A673 (cell line): ENCODE data around the gene TNFRSF6B. TPM values are rescaled to one million over a fixed set of nuclear protein-coding genes. Genes with fewer than 3 reads are reported as not detected.
"Not testable (repeated sequence)": the region's sequence is repeated elsewhere in the genome, so short reads cannot be mapped to it uniquely, and the experiment has no call there.

ENCODE experiments used
- Bru-seq: library from RNA; stranded (reverse); fragments of 400-500 nt; gene quantifications from one replicate; lab custom pipeline; 2021; lab: Mats Ljungman, UMichigan
- BruChase-seq, 2 experiments: library from RNA; stranded (reverse); fragments of 400-500 nt; gene quantifications; one replicate each; lab custom pipeline; 2021; lab: Mats Ljungman, UMichigan
- BruUV-seq: library from RNA; stranded (reverse); fragments of 400-500 nt; replicated peaks from 2 replicates; lab custom pipeline; 2021; lab: Mats Ljungman, UMichigan
- CTCF ChIA-PET: fragments of 300-600 bp; sonication (Branson Sonifier 250); formaldehyde crosslinking; loops from one replicate; lab custom pipeline; 2022; ENCODE audit warnings: antibody characterized with exemption; lab: Charles Lee
- POLR2A ChIA-PET: fragments of 300-600 bp; sonication (Branson Sonifier 250); formaldehyde crosslinking; loops from one replicate; lab custom pipeline; 2022; ENCODE audit warnings: antibody characterized with exemption; ENCODE audit not compliant: low non-redundant PET; lab: Charles Lee
- DNase-seq: peaks from one replicate; pipeline ENCODE4 v3.0.0-alpha.2; 2015; ENCODE audit warnings: low spot score
- H3K27ac ChIP-seq: fragments of 200-600 bp; sonication (generic); 2 replicates; pipeline ENCODE4 v1.5.1; 2016; ENCODE audit warnings: mixed run types, low read depth, mild to moderate bottlenecking, mixed read lengths, antibody characterized with exemption, low read length; ENCODE audit not compliant: poor library complexity, severe bottlenecking
- H3K27me3 ChIP-seq: fragments of 200-600 bp; sonication (generic); replicated peaks from 2 replicates; pipeline ENCODE4 v1.6.1; 2017; ENCODE audit warnings: mixed run types, low read depth, mild to moderate bottlenecking, mixed read lengths, antibody characterized with exemption, low read length; ENCODE audit not compliant: insufficient read depth, poor library complexity
- H3K36me3 ChIP-seq: fragments of 200-600 bp; sonication (generic); 2 replicates; pipeline ENCODE4 v1.6.1; 2016; ENCODE audit warnings: mixed run types, mild to moderate bottlenecking, mixed read lengths, antibody characterized with exemption, low read length; ENCODE audit not compliant: insufficient read depth, poor library complexity, severe bottlenecking
- H3K4me1 ChIP-seq: fragments of 200-600 bp; sonication (generic); 2 replicates; pipeline ENCODE4 v1.6.1; 2017; ENCODE audit warnings: mixed run types, mild to moderate bottlenecking, mixed read lengths, antibody characterized with exemption, low read length; ENCODE audit not compliant: insufficient read depth, poor library complexity, severe bottlenecking
- H3K4me3 ChIP-seq: fragments of 200-600 bp; sonication (generic); 2 replicates; pipeline ENCODE4 v1.5.1; 2016; ENCODE audit warnings: low read depth, mixed run types, mild to moderate bottlenecking, mixed read lengths, low read length; ENCODE audit not compliant: poor library complexity, severe bottlenecking
- H3K9me3 ChIP-seq: fragments of 200-600 bp; sonication (generic); 2 replicates; pipeline ENCODE4 v1.6.1; 2016; ENCODE audit warnings: mixed run types, low read depth, mild to moderate bottlenecking, mixed read lengths, antibody characterized with exemption, low read length; ENCODE audit not compliant: poor library complexity, severe bottlenecking
- CTCF ChIP-seq: fragments of 300-800, 200-600 bp; sonication (generic); conservative IDR thresholded peaks from 2 replicates; pipeline ENCODE4 v1.5.1; 2017; ENCODE audit warnings: low read depth, mild to moderate bottlenecking, antibody characterized with exemption, low read length, moderate library complexity, mixed read lengths
- EZH2 ChIP-seq: fragments of 200-600 bp; sonication (generic); IDR thresholded peaks from 2 replicates; pipeline ENCODE4 v1.6.1; 2017; ENCODE audit warnings: borderline replicate concordance, low read depth, mild to moderate bottlenecking, mixed read lengths, antibody characterized with exemption, low read length; ENCODE audit not compliant: poor library complexity, severe bottlenecking
- intact Hi-C: fragments of 100-400 bp; cut with micrococcal nuclease; formaldehyde crosslinking; loops from one replicate; pipeline ENCODE4 v1.10.0; 2022; ENCODE audit not compliant: unreplicated experiment
- long read RNA-seq: library from polyadenylated mRNA; stranded (forward); transcript quantifications from one replicate; pipeline ENCODE4 v2.0.0, GENCODE V29; 2022
- total RNA-seq: library from RNA; stranded (reverse); gene quantifications from 2 replicates; pipeline ENCODE4 v1.2.3, GENCODE V29; 2021

Gene TNFRSF6B
- total RNA-seq (not detected in 2 replicates), Bru-seq, nascent RNA (percentile 36 among the genes with signal in this experiment), BruChase-seq, experiment 1, labeled RNA remaining after a 2-hour chase (percentile 47 among the genes with signal in this experiment), BruChase-seq, experiment 2, labeled RNA remaining after a 6-hour chase (percentile 70 among the genes with signal in this experiment)
- long read RNA-seq, transcript TNFRSF6B-201 (3 exons, 1,141 nt), result major isoform, 7 of 8 reads
- long read RNA-seq, partial matches to known transcripts, result 0 of 8 reads
- long read RNA-seq, other reads (novel, unspliced or antisense), result 1 of 8 reads

DNA sequence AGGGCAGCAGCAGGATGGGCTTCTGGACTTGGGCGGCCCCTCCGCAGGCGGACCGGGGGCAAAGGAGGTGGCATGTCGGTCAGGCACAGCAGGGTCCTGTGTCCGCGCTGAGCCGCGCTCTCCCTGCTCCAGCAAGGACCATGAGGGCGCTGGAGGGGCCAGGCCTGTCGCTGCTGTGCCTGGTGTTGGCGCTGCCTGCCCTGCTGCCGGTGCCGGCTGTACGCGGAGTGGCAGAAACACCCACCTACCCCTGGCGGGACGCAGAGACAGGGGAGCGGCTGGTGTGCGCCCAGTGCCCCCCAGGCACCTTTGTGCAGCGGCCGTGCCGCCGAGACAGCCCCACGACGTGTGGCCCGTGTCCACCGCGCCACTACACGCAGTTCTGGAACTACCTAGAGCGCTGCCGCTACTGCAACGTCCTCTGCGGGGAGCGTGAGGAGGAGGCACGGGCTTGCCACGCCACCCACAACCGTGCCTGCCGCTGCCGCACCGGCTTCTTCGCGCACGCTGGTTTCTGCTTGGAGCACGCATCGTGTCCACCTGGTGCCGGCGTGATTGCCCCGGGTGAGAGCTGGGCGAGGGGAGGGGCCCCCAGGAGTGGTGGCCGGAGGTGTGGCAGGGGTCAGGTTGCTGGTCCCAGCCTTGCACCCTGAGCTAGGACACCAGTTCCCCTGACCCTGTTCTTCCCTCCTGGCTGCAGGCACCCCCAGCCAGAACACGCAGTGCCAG, at the start of gene TNFRSF6B:
TSS of gene TNFRSF6B (plus strand) at position 25 of the 729 bp plus-strand sequence. CDS start at position 141, 116 bp downstream.
- CTCF ChIA-PET, result no interaction called here
- no peak for DNase-seq
- intact Hi-C loops, result no loop called here
- TF ChIP-seq CTCF (no peak), EZH2 (no peak)
- peaks cover 10% of the 10 kb centered on the region for H3K36me3 ChIP-seq
- no TSS peak for BruUV-seq
- no peaks in the 10 kb centered on the region for H3K9me3 ChIP-seq
- H3K27me3 ChIP-seq, result no peaks in the 10 kb centered on the region
- H3K4me1 ChIP-seq, result peaks cover 16% of the 10 kb centered on the region
- H3K4me3 ChIP-seq, result no peak within 1 kb of the TSS
- POLR2A ChIA-PET, result interaction anchor here (0.6 kb wide), 1 partner anchor 123 kb away, joined by 3 read pairs; the partner anchor contains the start of gene HELZ2
- no peak within 1 kb of the TSS for H3K27ac ChIP-seq

DNA sequence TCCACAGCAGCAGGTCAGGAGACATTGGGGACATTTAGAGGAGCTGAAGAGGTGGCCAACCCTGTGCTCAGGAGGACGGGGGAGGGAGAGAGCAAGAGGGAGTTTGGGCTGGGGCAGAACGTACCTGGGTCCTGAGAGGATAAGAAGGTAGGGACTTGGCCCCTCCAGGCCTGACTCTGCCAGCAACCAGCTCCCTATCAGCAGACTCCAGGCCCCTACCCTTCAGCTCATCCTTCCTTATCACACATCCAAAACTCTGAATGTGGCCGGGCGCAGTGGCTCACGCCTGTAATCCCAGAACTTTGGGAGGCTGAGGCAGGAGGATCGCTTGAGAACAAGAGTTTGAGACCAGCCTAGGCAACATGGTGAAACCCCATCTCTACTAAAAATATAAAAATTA, 48.3 kb upstream of the TNFRSF6B start:
- no peak overlapping the region for H3K27ac ChIP-seq
- TF ChIP-seq CTCF, result no peak
- TF ChIP-seq EZH2, result no peak
- no peaks in the 10 kb centered on the region for H3K36me3 ChIP-seq
- intact Hi-C loops, result no loop called here
- CTCF ChIA-PET, result no interaction called here
- peaks cover 10% of the 10 kb centered on the region for H3K4me1 ChIP-seq
- DNase-seq, result no peak
- BruUV-seq, result no TSS peak
- POLR2A ChIA-PET, result no interaction called here
- no peaks in the 10 kb centered on the region for H3K9me3 ChIP-seq
- H3K27me3 ChIP-seq, result no peaks in the 10 kb centered on the region
- H3K4me3 ChIP-seq, result no peak overlapping the region

- H3K4me3 ChIP-seq, result no peak overlapping the region
- TF ChIP-seq CTCF (no peak), EZH2 (no peak)
- DNase-seq, result no peak
- POLR2A ChIA-PET, result no interaction called here
- intact Hi-C loops, result no loop called here
- peaks cover 14% of the 10 kb centered on the region for H3K4me1 ChIP-seq
- H3K27me3 ChIP-seq, result no peaks in the 10 kb centered on the region
- no peak overlapping the region for H3K27ac ChIP-seq
- no TSS peak for BruUV-seq
- CTCF ChIA-PET, result no interaction called here
- no peaks in the 10 kb centered on the region for H3K36me3 ChIP-seq
- no peaks in the 10 kb centered on the region for H3K9me3 ChIP-seq
These were observed 47.4 kb upstream of the TNFRSF6B start for GRCh38 chr20:63648895-63649589.

DNA sequence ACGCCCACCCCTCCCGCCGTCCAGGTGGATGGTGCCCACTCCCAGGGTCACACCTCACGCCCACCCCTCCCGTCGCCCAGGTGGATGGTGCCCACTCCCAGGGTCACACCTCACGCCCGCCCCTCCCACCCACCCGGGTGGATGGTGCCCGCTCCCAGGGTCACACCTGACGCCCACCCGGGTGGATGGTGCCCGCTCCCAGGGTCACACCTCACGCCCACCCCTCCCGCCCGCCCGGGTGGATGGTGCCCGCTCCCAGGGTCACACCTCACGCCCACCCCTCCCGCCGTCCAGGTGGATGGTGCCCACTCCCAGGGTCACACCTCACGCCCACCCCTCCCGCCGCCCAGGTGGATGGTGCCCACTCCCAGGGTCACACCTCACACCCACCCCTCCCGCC, 46.0 kb upstream of the TNFRSF6B start:
- DNase-seq, H3K27ac ChIP-seq, H3K4me3 ChIP-seq, BruUV-seq, POLR2A ChIA-PET, CTCF ChIA-PET, H3K9me3 ChIP-seq, intact Hi-C loops, H3K27me3 ChIP-seq, H3K36me3 ChIP-seq: not testable (repeated sequence)
- H3K4me1 ChIP-seq, result peaks cover 19% of the 10 kb centered on the region
